ENCODE results near the gene SKI. TPM values are rescaled to one million over a fixed set of nuclear protein-coding genes. Genes with fewer than 3 reads are reported as not detected.
A peak's percentile ranks its signal among the peaks of the same experiment; 100 is the strongest.

The SKI gene
- total and polyA plus RNA-seq, 9 of the 15 experiments (the other 6 are each of a cell fraction or from before 2014, with no cell fraction given), result 0.10 to 60.5 (median 4.6) TPM

DNA sequence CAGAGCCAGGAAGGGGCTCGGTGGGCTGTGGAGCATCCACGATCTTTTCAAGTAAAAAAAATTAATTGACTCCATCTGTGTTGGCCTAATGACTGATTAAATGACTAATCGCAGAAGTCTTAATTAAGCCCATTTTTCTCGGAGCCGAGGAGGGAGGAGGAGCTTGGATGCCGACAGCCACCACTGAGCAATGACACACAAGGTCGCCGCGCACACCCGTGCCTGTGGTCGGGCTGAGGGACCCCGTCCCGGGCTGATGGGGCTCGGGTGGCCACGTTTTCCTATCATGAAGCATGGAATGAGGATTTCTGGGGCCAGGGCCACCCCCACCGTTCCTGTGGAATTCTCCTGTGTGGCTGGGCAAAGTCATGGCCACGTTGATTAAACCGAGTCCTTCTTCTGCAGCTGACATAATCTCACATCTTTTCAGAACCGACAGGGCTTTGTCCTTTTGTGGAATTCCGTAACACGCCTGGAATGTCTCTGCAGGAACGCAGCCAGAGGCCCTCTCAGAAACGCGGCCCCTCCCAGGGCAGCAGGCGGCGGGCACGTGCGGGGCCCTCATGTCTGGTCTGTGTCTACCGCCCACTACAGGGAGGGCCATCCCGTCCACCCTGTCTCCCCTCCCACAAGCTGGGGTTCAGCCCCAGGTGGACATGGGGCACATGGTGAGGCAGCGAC lies 102.5 kb downstream of the SKI start:
- Histone ChIP-seq H3K4me2 (ENCODE audit: insufficient read depth, low read length) (no peak overlapping the region), H3K9me3 (replicated peaks; ENCODE audit: control insufficient read depth, insufficient read depth, low read depth, low read length) (no peaks in the 10 kb centered on the region), H3K79me2 (ENCODE audit: control insufficient read depth, insufficient read depth, low read length) (no peaks in the 10 kb centered on the region), H3K9me1 (ENCODE audit: control insufficient read depth, insufficient read depth, low read length) (no peaks in the 10 kb centered on the region), H3K27ac (ENCODE audit: extremely low read depth, low read depth, low read length) (no peak overlapping the region), H3K4me3 (no peak overlapping the region), H3K4me1 (replicated peaks in 1 of 2; ENCODE audit: control insufficient read depth in 2 of 2, insufficient read depth in 2 of 2, low read length in 2 of 2) (peaks cover 0 to 70% of the 10 kb centered on the region in 2 experiments; a peak in 2 of 5 replicates), H4K20me1 (replicated peaks; ENCODE audit: control insufficient read depth, insufficient read depth, low read length) (peaks cover 22% of the 10 kb centered on the region; the same call in 1 of the 2 replicates), H3K36me3 (ENCODE audit: control insufficient read depth, insufficient read depth, low read length) (no peaks in the 10 kb centered on the region), H3K27me3 (ENCODE audit: control insufficient read depth in 2 of 2, insufficient read depth in 2 of 2, low read length in 2 of 2) (peaks cover 67 to 97% of the 10 kb centered on the region in 2 experiments), H3K9ac (ENCODE audit: insufficient read depth in 1 of 2, low read depth in 2 of 2, low read length in 2 of 2) (no peak overlapping the region), H2AFZ (ENCODE audit: low read depth, low read length) (no peak overlapping the region)
- no peak for ATAC-seq
- BruUV-seq (replicated peaks), result no TSS peak
- CTCF ChIA-PET (ENCODE audit: low intra/inter-chr PET ratio), result no interaction called here
- POLR2A ChIA-PET, result interaction anchor here (1.2 kb wide), 1 partner anchor 11 kb away, joined by 3 read pairs; no protein-coding TSS in a partner anchor
- intact Hi-C loops (cut with micrococcal nuclease) (no loop called here), in situ Hi-C loops (cut with MboI) (no loop called here)
- no peak for DNase-seq (ENCODE audit: extremely low read depth in 1 of 4, low spot score in 3 of 4)
- 3% methylated on average over 31 of the region's 31 CpGs for WGBS (ENCODE audit: insufficient coverage, low coverage, missing lambda C conversion rate)
- no peak for FAIRE-seq
- TF ChIP-seq USF1 (CRISPR knock-in tag; IDR thresholded peaks at IDR 0.05), result 0 out of 2 replicates have a peak, but pooled peaks have one; percentile 12
- TF ChIP-seq BHLHE40 (IDR thresholded peaks at IDR 0.05; ENCODE audit: low read length), result peak; percentile 59
- no peak for TF ChIP-seq ZNF583 (CRISPR knock-in tag; IDR thresholded peaks at IDR 0.05)
- TF ChIP-seq E2F6 (IDR thresholded peaks at IDR 0.05; ENCODE audit: borderline replicate concordance in 1 of 2, extremely low read depth in 1 of 2, insufficient read depth in 1 of 2, insufficient read length in 1 of 2, low read depth in 1 of 2, low read length in 1 of 2, poor library complexity in 1 of 2, severe bottlenecking in 1 of 2), result peak in 1 of 2 experiments; percentile 28
- no peak for TF ChIP-seq CREB1 (IDR thresholded peaks at IDR 0.05)
- no peak for TF ChIP-seq CREB1 (CRISPR knock-in tag; IDR thresholded peaks at IDR 0.05)

Data from K562 (cell line).